MCF 10A (cell line): Measurements from ENCODE around the gene ETV2. TPM values are rescaled to one million over a fixed set of nuclear protein-coding genes. Genes with fewer than 3 reads are reported as not detected.
A peak's percentile ranks its signal among the peaks of the same experiment; 100 is the strongest.

Source experiments
- BruUV-seq: library from RNA; stranded (reverse); fragments of 400-500 nt; replicated peaks from 2 replicates; lab custom pipeline; 2021; lab: Mats Ljungman, UMichigan
- CTCF ChIA-PET: fragments of 300-600 bp; sonication (Branson Sonifier 250); formaldehyde crosslinking; extraction: SDS; loops from one replicate; lab custom pipeline; 2021; ENCODE audit warnings: antibody characterized with exemption, inconsistent platforms; lab: Yijun Ruan, JAX
- POLR2A ChIA-PET: fragments of 300-600, 350-650 bp; sonication (Branson Sonifier 250); formaldehyde crosslinking; extraction: SDS; loops from one replicate; lab custom pipeline; 2020; ENCODE audit warnings: antibody characterized with exemption, inconsistent platforms; lab: Yijun Ruan, JAX
- DNase-seq: peaks from one replicate; pipeline ENCODE4 v3.0.0-alpha.2; 2018; ENCODE audit not compliant: unreplicated experiment
- H3K27ac Mint-ChIP-seq: one replicate; pipeline ENCODE4 v1.8.0; 2022; ENCODE audit warnings: mild to moderate bottlenecking, low read depth, mixed read lengths; ENCODE audit not compliant: unreplicated experiment
- H3K27me3 Mint-ChIP-seq: one replicate; pipeline ENCODE4 v1.8.0; 2022; ENCODE audit warnings: mixed read lengths; ENCODE audit not compliant: insufficient read depth, unreplicated experiment
- H3K36me3 Mint-ChIP-seq: one replicate; pipeline ENCODE4 v1.8.0; 2022; ENCODE audit warnings: mild to moderate bottlenecking, moderate library complexity, mixed read lengths; ENCODE audit not compliant: insufficient read depth, unreplicated experiment
- H3K4me1 Mint-ChIP-seq: one replicate; pipeline ENCODE4 v1.8.0; 2022; ENCODE audit warnings: mixed read lengths; ENCODE audit not compliant: insufficient read depth, unreplicated experiment
- H3K4me3 Mint-ChIP-seq: one replicate; pipeline ENCODE4 v1.8.0; 2022; ENCODE audit warnings: mild to moderate bottlenecking, moderate library complexity, mixed read lengths; ENCODE audit not compliant: unreplicated experiment
- H3K9me3 Mint-ChIP-seq: one replicate; pipeline ENCODE4 v1.8.0; 2022; ENCODE audit warnings: mixed read lengths; ENCODE audit not compliant: unreplicated experiment
- intact Hi-C: fragments of 100-400 bp; cut with micrococcal nuclease; formaldehyde crosslinking; loops from 2 replicates; pipeline ENCODE4 v1.14.1; 2022
- total RNA-seq: library from RNA; stranded (reverse); gene quantifications from 2 replicates; pipeline ENCODE4 v1.2.3, GENCODE V29; 2022
- TF ChIP-seq, protein P1 (sequence below): fragments of 200-600 bp; IDR thresholded peaks from one replicate; pipeline ENCODE4 v1.8.0; 2022; ENCODE audit warnings: antibody characterized with exemption, mild to moderate bottlenecking; ENCODE audit not compliant: unreplicated experiment

The ETV2 gene
- total RNA-seq, 1 experiment from 2014 or later, result 0.44 TPM

GRCh38 chr19:35692010-35692409 is 50.5 kb downstream of the ETV2 start:
- Mint-ChIP-seq H3K27me3 (no peaks in the 10 kb centered on the region), H3K4me3 (no peak overlapping the region), H3K9me3 (no peaks in the 10 kb centered on the region), H3K36me3 (no peaks in the 10 kb centered on the region), H3K4me1 (no peaks in the 10 kb centered on the region), H3K27ac (no peak overlapping the region)
- intact Hi-C loops, result loop anchor here (5.0 kb wide), 2 partner anchors 130 to 190 kb away; no protein-coding TSS in a partner anchor
- DNase-seq, result no peak
- no TSS peak for BruUV-seq
- TF ChIP-seq, protein P1, sequence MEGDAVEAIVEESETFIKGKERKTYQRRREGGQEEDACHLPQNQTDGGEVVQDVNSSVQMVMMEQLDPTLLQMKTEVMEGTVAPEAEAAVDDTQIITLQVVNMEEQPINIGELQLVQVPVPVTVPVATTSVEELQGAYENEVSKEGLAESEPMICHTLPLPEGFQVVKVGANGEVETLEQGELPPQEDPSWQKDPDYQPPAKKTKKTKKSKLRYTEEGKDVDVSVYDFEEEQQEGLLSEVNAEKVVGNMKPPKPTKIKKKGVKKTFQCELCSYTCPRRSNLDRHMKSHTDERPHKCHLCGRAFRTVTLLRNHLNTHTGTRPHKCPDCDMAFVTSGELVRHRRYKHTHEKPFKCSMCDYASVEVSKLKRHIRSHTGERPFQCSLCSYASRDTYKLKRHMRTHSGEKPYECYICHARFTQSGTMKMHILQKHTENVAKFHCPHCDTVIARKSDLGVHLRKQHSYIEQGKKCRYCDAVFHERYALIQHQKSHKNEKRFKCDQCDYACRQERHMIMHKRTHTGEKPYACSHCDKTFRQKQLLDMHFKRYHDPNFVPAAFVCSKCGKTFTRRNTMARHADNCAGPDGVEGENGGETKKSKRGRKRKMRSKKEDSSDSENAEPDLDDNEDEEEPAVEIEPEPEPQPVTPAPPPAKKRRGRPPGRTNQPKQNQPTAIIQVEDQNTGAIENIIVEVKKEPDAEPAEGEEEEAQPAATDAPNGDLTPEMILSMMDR, result no peak
- POLR2A ChIA-PET, result interaction anchor here (0.6 to 0.7 kb wide), 2 partner anchors 147 to 374 kb away, joined by 3 to 5 read pairs; no protein-coding TSS in a partner anchor
- CTCF ChIA-PET, result interaction anchor here (0.7 to 1.5 kb wide), 6 partner anchors 11 to 144 kb away, joined by 3 to 5 read pairs (median 4); partner anchors contain the start of gene LIN37

DNA sequence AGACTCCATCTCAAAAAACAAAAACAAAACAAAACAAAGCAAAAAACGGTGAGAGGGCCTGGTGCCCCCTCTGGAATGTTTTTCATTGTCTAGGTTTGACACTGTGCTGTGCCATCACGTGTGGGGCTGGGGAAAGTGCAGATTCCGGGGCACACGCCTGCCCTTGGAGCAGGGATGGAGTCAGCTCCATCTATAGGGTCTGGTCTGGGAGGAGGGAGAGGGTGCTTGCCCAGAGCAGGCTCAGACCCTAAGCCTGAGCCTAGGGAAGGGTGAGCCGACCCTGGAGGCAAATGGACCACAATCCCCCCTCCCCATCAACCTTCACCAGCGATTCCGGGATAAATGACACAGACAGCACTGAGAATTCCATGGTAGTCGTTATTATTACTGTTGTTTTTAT is 51.9 kb downstream of the ETV2 start:
- no peak overlapping the region for H3K4me3 Mint-ChIP-seq
- no peak overlapping the region for H3K27ac Mint-ChIP-seq

GRCh38 chr19:35693835-35694599 is 52.5 kb downstream of the ETV2 start:
- DNase-seq, result peak; percentile 93
- H3K9me3 Mint-ChIP-seq, result no peaks in the 10 kb centered on the region
- H3K4me1 Mint-ChIP-seq, result no peaks in the 10 kb centered on the region
- CTCF ChIA-PET, result interaction anchor here (0.6 to 1.5 kb wide), 16 partner anchors 10 to 373 kb away, joined by 3 to 19 read pairs (median 5); partner anchors contain the start of gene ZBTB32
- H3K4me3 Mint-ChIP-seq, result no peak overlapping the region
- no peak overlapping the region for H3K27ac Mint-ChIP-seq
- POLR2A ChIA-PET, result interaction anchor here (0.6 kb wide), 2 partner anchors 18 to 767 kb away, joined by 3 read pairs; partner anchors contain the start of gene ZNF30
- intact Hi-C loops, result loop anchor here (1.0 to 5.0 kb wide), 4 partner anchors 23 to 237 kb away; no protein-coding TSS in a partner anchor
- no peaks in the 10 kb centered on the region for H3K27me3 Mint-ChIP-seq
- H3K36me3 Mint-ChIP-seq, result no peaks in the 10 kb centered on the region
- BruUV-seq, result no TSS peak
- TF ChIP-seq, protein P1, result peak; percentile 95

More for the DNA sequence above, 51.9 kb downstream of the ETV2 start:
- Mint-ChIP-seq H3K27me3 (no peaks in the 10 kb centered on the region), H3K36me3 (no peaks in the 10 kb centered on the region), H3K9me3 (no peaks in the 10 kb centered on the region), H3K4me1 (no peaks in the 10 kb centered on the region)
- ChIA-PET POLR2A (interaction anchor here (1.1 kb wide), 1 partner anchor 47 kb away, joined by 3 read pairs; no protein-coding TSS in a partner anchor), CTCF (interaction anchor here (0.6 to 1.5 kb wide), 21 partner anchors 8 to 191 kb away, joined by 3 to 9 read pairs (median 4); partner anchors contain the start of gene UPK1A)
- TF ChIP-seq, protein P1, result no peak
- no peak for DNase-seq
- intact Hi-C loops, result loop anchor here (1.0 to 5.0 kb wide), 3 partner anchors 24 to 189 kb away; no protein-coding TSS in a partner anchor
- no TSS peak for BruUV-seq

Other genes starting within 250 kb of the ETV2 start
- gene FFAR2, start 193.5 kb upstream of the ETV2 start, total RNA-seq, result not detected in 2 replicates
- not detected in 2 replicates for gene KRTDAP, start 151.3 kb upstream of the ETV2 start, total RNA-seq
- gene DMKN, start 128.1 kb upstream of the ETV2 start, total RNA-seq, result 86.2 and 90.7 TPM in 2 replicates
- 0.61 TPM in 1 of 2 replicates, not detected in the other for gene SBSN, start 113.4 kb upstream of the ETV2 start, total RNA-seq
- not detected in 2 replicates for gene GAPDHS, start 108.3 kb upstream of the ETV2 start, total RNA-seq
- 110 and 123 TPM in 2 replicates for gene TMEM147, start 96.1 kb upstream of the ETV2 start, total RNA-seq
- not detected in 2 replicates for gene ATP4A, start 78.1 kb upstream of the ETV2 start, total RNA-seq
- gene PMIS2, start 55.6 kb upstream of the ETV2 start, total RNA-seq, result not detected in 2 replicates
- 6.3 and 10.6 TPM in 2 replicates for gene HAUS5, start 29.0 kb upstream of the ETV2 start, total RNA-seq
- 84.2 and 87.7 TPM in 2 replicates for gene RBM42, start 12.7 kb upstream of the ETV2 start, total RNA-seq
- gene COX6B1, start 6.6 kb downstream of the ETV2 start, total RNA-seq, result 213 and 265 TPM in 2 replicates
- gene UPK1A, start 24.8 kb downstream of the ETV2 start, total RNA-seq, result not detected in 2 replicates
- not detected in 2 replicates for gene ZBTB32, start 62.8 kb downstream of the ETV2 start, total RNA-seq
- 36.0 TPM in 2 replicates for gene KMT2B, start 76.3 kb downstream of the ETV2 start, total RNA-seq
- 3.6 and 4.2 TPM in 2 replicates for gene IGFLR1, start 100.7 kb downstream of the ETV2 start, total RNA-seq
- 32.0 and 37.5 TPM in 2 replicates for gene U2AF1L4, start 103.7 kb downstream of the ETV2 start, total RNA-seq
- 65.0 and 86.9 TPM in 2 replicates for gene PSENEN, start 103.9 kb downstream of the ETV2 start, total RNA-seq
- 19.6 and 24.6 TPM in 2 replicates for gene LIN37, start 106.8 kb downstream of the ETV2 start, total RNA-seq
- 0.21 TPM in 1 of 2 replicates, not detected in the other for gene HSPB6, start 115.3 kb downstream of the ETV2 start, total RNA-seq
- 33.8 and 37.3 TPM in 2 replicates for gene PROSER3, start 116.4 kb downstream of the ETV2 start, total RNA-seq
- 5.4 and 5.6 TPM in 2 replicates for gene ARHGAP33, start 133.8 kb downstream of the ETV2 start, total RNA-seq
- gene PRODH2, start 171.1 kb downstream of the ETV2 start, total RNA-seq, result not detected in 2 replicates
- gene NPHS1, start 210.8 kb downstream of the ETV2 start, total RNA-seq, result not detected in 2 replicates
- gene KIRREL2, start 215.2 kb downstream of the ETV2 start, total RNA-seq, result not detected in 2 replicates
- 1.3 and 2.4 TPM in 2 replicates for gene APLP1, start 226.8 kb downstream of the ETV2 start, total RNA-seq